Mesothelial cell of epicardium (in vitro differentiated cells): Measurements from ENCODE around the gene ADAMTS6. TPM values are rescaled to one million over a fixed set of nuclear protein-coding genes. Genes with fewer than 3 reads are reported as not detected.
"Not testable (repeated sequence)": the region's sequence is repeated elsewhere in the genome, so short reads cannot be mapped to it uniquely, and the experiment has no call there.

Source experiments
- DNase-seq, 2 experiments: peaks; one replicate each; pipeline ENCODE4 v3.0.0; 2021; ENCODE audit warnings: low spot score in 2 of 2; ENCODE audit not compliant: unreplicated experiment in 2 of 2
- H3K27ac Mint-ChIP-seq: 2 replicates; pipeline ENCODE4 v1.8.0; 2021; ENCODE audit warnings: mixed read lengths
- H3K27me3 Mint-ChIP-seq: 2 replicates; pipeline ENCODE4 v1.8.0; 2021; ENCODE audit warnings: low read depth, mixed read lengths
- H3K36me3 Mint-ChIP-seq: 2 replicates; pipeline ENCODE4 v1.8.0; 2021; ENCODE audit warnings: mixed read lengths
- H3K4me1 Mint-ChIP-seq: 2 replicates; pipeline ENCODE4 v1.8.0; 2021; ENCODE audit warnings: mixed read lengths
- H3K4me3 Mint-ChIP-seq: 2 replicates; pipeline ENCODE4 v1.8.0; 2021; ENCODE audit warnings: mild to moderate bottlenecking, moderate library complexity, mixed read lengths
- H3K9me3 Mint-ChIP-seq: 2 replicates; pipeline ENCODE4 v1.8.0; 2021; ENCODE audit warnings: mixed read lengths
- CTCF ChIP-seq: fragments of 200-600 bp; sonication (generic); IDR thresholded peaks from one replicate; pipeline ENCODE4 v1.5.0; 2021; ENCODE audit warnings: antibody characterized with exemption; ENCODE audit not compliant: unreplicated experiment
- total RNA-seq: library from RNA; stranded (reverse); gene quantifications from 3 replicates; pipeline ENCODE4 v1.2.1, GENCODE V29; 2021

ADAMTS6 gene
- total RNA-seq, 1 donor from 2014 or later, result 20.6 TPM

- Mint-ChIP-seq H3K27ac (no peak overlapping the region), H3K9me3 (no peaks in the 10 kb centered on the region), H3K4me1 (no peaks in the 10 kb centered on the region), H3K36me3 (no peaks in the 10 kb centered on the region), H3K4me3 (no peak overlapping the region), H3K27me3 (no peaks in the 10 kb centered on the region)
- no peak for TF ChIP-seq CTCF
- no peak for DNase-seq
These were observed 296.3 kb downstream of the ADAMTS6 start for GRCh38 chr5:65185468-65185867.

DNA sequence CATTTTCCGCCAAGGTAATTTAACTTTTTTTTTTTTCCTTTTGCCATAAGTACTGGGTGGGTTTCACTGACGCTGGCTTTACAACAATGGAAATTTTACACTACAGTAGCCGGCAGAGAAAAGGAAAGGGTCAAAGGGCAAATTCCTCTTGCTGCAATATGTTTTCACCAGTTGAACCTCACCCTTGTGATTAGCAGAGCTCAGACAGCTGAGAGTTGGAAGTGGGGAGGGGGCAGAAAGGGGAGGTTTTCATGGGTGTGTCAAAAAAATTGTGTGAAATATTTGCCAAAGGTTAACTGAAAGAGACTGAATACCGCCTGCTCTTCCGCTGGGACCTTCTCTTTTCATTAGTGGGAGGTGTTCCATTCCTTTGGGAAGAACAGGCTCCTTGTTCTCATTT, 296.9 kb downstream of the ADAMTS6 start:
- no peaks in the 10 kb centered on the region for H3K27me3 Mint-ChIP-seq
- H3K27ac Mint-ChIP-seq, result no peak overlapping the region
- H3K4me3 Mint-ChIP-seq, result no peak overlapping the region
- no peaks in the 10 kb centered on the region for H3K4me1 Mint-ChIP-seq
- no peaks in the 10 kb centered on the region for H3K36me3 Mint-ChIP-seq
- no peaks in the 10 kb centered on the region for H3K9me3 Mint-ChIP-seq
- TF ChIP-seq CTCF, result no peak
- no peak for DNase-seq

GRCh38 chr5:65174231-65174630, 307.5 kb downstream of the ADAMTS6 start:
- not testable (repeated sequence) for H3K27ac Mint-ChIP-seq, H3K27me3 Mint-ChIP-seq, H3K9me3 Mint-ChIP-seq, H3K4me3 Mint-ChIP-seq, H3K4me1 Mint-ChIP-seq, DNase-seq
- H3K36me3 Mint-ChIP-seq, result peaks cover 35% of the 10 kb centered on the region

DNA sequence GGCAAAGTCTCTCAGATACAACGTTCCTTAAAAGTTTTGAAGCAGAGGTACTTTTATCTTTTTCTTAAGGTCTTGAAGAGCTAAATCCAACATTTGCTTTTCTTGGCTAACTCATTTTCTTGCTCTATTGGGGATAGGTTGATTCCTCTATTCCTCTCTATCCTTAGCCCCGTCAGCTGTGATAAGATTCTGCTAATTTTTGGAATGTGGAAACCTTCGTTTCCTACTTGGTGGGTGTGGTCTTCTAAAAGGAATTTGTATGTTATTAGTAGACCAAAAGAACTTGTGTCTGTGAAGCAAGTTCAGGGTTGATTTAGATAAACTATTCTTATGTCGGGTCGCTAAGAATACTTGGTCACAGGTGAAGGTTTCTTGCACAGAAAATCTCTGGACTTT, 308.6 kb downstream of the ADAMTS6 start:
- no peak for DNase-seq
- no peaks in the 10 kb centered on the region for H3K4me1 Mint-ChIP-seq
- peaks cover 35% of the 10 kb centered on the region for H3K36me3 Mint-ChIP-seq
- H3K27me3 Mint-ChIP-seq, result no peaks in the 10 kb centered on the region
- H3K9me3 Mint-ChIP-seq, result no peaks in the 10 kb centered on the region
- no peak for TF ChIP-seq CTCF
- no peak overlapping the region for H3K4me3 Mint-ChIP-seq
- no peak overlapping the region for H3K27ac Mint-ChIP-seq

DNA sequence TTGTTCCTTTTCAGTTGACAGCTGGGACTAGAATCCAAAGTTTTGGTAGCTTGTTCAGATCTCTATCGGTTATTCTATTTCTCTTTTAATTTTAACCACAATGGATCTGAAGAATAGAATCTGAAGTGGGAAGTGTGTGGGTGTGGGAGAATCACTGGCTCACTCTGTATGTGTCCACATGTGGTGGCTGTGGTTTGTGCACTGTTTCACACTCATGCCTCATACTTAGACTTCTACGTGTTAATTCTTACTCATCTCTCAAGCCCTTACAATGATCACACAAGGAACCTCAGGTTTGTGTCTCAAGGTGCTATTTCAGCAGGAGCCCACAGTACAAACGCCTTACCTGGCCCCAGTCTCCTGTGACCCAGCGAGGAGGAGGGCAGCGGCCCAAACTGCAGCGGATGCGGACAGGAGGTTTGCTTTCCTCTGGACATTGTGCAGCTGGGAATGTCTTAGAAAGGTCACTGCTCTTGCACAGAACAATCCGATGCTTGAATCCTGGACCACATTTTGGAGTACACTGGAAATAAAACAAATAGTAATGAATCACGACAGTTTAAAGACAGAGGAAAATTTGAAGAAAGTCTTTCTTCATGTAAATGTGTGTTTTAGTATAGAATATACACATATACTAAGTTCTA, 309.1 kb downstream of the ADAMTS6 start:
- no peak overlapping the region for H3K27ac Mint-ChIP-seq
- no peak for DNase-seq
- H3K27me3 Mint-ChIP-seq, result no peaks in the 10 kb centered on the region
- no peak overlapping the region for H3K4me3 Mint-ChIP-seq
- peaks cover 35% of the 10 kb centered on the region for H3K36me3 Mint-ChIP-seq
- TF ChIP-seq CTCF, result no peak
- H3K9me3 Mint-ChIP-seq, result no peaks in the 10 kb centered on the region
- H3K4me1 Mint-ChIP-seq, result no peaks in the 10 kb centered on the region

GRCh38 chr5:65171645-65172044, 310.1 kb downstream of the ADAMTS6 start:
- Mint-ChIP-seq H3K27ac (no peak overlapping the region), H3K9me3 (no peaks in the 10 kb centered on the region)
- TF ChIP-seq CTCF, result no peak

More at GRCh38 chr5:65171645-65172044, 310.1 kb downstream of the ADAMTS6 start:
- no peaks in the 10 kb centered on the region for H3K4me1 Mint-ChIP-seq
- no peak for DNase-seq
- no peak overlapping the region for H3K4me3 Mint-ChIP-seq
- no peaks in the 10 kb centered on the region for H3K27me3 Mint-ChIP-seq
- peaks cover 35% of the 10 kb centered on the region for H3K36me3 Mint-ChIP-seq
